DMS153 (cell line): ENCODE data around the gene DIDO1.
A peak's percentile ranks its signal among the peaks of the same experiment; 100 is the strongest.
"Not testable (repeated sequence)": the region's sequence is repeated elsewhere in the genome, so short reads cannot be mapped to it uniquely, and the experiment has no call there.

Experiments
- DNase-seq: peaks from one replicate; lab custom pipeline; 2025; lab: John Stamatoyannopoulos, UW

DIDO1 gene

DNA sequence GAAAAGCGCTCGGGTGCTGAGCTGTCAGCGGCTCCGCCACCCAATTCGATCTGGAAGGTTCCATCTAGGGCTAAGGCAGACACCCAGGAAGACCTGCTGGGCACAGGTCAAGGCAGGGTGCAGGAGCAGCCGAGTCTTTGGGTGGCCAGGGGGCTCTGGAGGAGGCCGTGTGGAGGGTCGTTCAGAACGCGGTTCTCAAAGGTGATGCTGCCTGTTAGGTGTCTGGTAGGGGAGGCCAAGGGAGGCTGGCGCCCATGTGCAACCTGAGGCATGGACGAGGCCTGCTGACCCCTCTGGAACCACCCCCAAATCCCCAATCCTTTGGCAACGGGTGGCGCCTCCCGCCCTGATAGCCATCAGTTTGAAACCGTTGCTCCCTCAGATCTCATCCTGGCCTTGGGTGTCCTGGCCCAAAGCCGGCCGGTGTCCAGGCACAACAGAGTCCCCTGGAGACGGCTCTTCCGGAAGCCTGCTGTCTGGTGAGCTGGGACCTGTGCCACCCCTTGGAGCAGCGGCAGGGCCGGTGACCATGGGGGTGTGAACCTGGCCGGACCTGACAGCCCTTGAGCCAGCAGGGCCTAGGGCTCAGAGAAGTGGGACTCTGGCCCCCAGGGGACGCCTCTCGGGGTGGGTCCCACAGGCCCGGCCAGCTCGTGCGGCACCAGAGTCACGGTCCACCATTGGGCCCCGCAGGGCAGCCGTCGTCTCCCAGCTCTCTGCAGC is 36.7 kb upstream of the DIDO1 start:
- no peak for DNase-seq

- no peak for DNase-seq
Observed at GRCh38 chr20:62962221-62962879, 36.0 kb upstream of the DIDO1 start.

GRCh38 chr20:62961799-62962198 is 35.5 kb upstream of the DIDO1 start:
- no peak for DNase-seq

DNA sequence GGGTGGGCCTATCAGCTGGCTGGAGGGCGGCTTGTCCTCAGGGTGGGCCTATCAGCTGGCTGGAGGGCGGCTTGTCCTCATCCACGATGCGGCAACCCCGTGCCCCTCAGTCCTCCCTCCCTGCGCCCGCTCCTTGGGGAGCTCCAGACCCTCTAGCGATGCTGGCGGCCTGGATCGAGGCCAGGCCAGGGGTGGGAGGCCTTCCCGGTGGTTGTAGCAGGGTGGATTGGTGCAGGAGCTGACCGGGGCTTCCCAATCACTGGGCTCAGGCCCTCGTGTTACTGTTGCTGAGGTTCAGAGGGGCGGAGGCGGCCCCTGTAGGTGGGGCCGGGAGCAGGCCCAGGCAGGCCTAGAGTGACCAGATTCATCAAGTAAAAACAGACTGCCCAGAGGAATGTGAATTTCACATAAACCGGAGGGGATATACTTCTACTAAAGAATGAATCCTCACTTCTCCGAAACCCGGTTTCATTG is 35.0 kb upstream of the DIDO1 start:
- no peak for DNase-seq

DNA sequence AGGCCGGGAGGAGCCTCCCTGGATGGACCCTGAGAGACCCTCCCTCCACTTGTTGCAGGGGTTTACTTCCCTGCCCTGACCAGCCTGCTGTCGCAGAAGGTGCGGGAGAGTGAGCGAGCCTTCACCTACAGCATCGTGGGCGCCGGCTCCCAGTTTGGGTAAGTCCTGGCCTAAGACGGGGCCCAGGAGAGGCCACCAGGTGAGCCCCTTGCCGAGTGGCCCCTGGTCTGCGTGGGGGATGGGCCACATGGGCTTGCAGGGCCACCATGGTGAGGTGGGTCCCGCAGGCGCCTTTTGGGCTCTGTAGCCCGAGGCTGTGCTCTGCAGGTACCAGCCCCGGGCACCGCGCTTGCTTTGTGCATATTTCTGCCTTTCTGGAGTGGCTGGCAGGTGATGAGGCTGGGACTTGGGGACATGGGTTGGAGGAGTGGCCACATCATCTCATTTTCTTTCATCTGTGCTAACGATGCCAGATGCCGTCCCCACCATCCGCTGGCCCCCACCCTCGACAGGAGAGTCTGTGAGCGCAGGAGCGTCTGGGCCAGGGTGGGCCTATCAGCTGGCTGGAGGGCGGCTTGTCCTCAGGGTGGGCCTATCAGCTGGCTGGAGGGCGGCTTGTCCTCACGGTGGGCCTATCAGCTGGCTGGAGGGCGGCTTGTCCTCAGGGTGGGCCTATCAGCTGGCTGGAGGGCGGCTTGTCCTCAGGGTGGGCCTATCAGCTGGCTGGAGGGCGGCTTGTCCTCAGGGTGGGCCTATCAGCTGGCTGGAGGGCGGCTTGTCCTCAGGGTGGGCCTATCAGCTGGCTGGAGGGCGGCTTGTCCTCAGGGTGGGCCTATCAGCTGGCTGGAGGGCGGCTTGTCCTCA is 34.4 kb upstream of the DIDO1 start:
- not testable (repeated sequence) for DNase-seq

DNA sequence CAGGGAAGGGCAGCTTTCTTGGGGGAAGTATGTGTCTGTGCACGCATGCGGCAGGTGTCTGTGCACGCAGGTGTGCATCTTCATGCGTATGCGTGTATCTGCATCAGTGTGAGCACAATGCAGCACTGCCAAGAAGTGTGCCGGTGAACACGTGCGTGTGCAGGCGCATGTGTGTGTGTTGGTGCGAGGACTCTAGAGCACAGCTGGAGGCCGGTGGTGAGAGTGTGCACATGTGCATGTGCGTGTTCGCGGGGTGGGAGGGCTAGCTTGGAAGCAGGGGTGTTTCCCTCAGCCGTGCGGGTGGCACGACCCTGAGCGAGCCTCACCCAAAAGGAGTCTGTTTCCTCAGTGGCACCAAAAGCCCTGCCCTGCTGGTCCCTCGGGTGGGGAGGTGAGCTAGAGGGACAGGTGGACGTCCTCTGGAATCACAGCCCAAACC is 33.7 kb upstream of the DIDO1 start:
- DNase-seq, result no peak

GRCh38 chr20:62959101-62959971 is 33.0 kb upstream of the DIDO1 start:
- DNase-seq, result no peak

GRCh38 chr20:62958388-62959100 is 32.2 kb upstream of the DIDO1 start:
- no peak for DNase-seq

GRCh38 chr20:62957136-62958117 is 31.1 kb upstream of the DIDO1 start:
- DNase-seq, result no peak

DNA sequence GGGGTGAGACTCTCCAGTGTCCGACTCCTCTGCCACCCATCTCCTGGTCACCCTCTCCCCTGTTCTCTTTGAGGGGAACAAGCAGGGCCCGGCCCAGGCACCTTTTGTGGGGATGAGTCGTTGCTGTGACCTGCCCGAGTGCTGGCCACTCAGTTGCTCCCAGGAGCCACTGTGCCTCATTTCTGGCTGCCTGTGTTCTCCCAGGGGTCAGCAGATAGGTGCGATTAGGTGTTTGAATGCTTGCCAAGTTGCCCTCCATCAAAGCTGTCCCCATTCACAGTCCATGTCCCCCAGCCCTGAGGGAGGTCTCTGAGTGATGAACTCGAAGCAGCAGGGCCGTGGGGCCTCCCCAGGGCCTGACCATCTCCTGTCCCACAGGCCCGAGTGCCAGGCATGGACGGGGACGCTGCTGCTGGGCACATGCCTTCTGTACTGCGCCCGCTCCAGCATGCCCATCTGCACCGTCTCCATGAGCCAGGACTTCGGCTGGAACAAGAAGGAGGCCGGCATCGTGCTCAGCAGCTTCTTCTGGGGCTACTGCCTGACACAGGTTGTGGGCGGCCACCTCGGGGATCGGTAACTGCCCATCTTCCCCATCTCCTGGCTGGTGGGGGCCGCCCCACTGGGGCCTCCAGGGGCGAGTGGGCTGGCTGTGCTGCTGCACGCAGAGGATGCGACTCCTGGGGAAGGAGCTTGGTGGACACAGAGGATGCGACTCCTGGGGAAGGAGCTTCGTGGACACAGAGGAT is 30.3 kb upstream of the DIDO1 start:
- no peak for DNase-seq

GRCh38 chr20:62955519-62956386 is 29.4 kb upstream of the DIDO1 start:
- DNase-seq, result no peak

GRCh38 chr20:62953839-62954703 is 27.8 kb upstream of the DIDO1 start:
- peak; percentile 79 for DNase-seq

- no peak for DNase-seq
Observed at GRCh38 chr20:62952968-62953838, 26.9 kb upstream of the DIDO1 start.

GRCh38 chr20:62952373-62952967 is 26.2 kb upstream of the DIDO1 start, which contains the start of gene SLC17A9:
SLC17A9 (plus strand) TSS chr20:62952709; CDS start chr20:62952831, 122 bp downstream.
- DNase-seq, result no peak

- no peak for DNase-seq
Observed at GRCh38 chr20:62951896-62952372, 25.6 kb upstream of the DIDO1 start.
